HG03097 (cell line): ENCODE results near the gene PSD2.

Experiments
- ATAC-seq: cut with Tn5 transposase; IDR thresholded peaks from one replicate; pipeline ENCODE4 v1.9.1; 2021; ENCODE audit not compliant: unreplicated experiment, low FRiP score

The PSD2 gene

GRCh38 chr5:139795074-139796001, at the start of gene PSD2:
Gene PSD2 (plus strand): TSS chr5:139795808. CDS start chr5:139809441, 13,633 bp downstream.
- no peak for ATAC-seq

GRCh38 chr5:139746691-139747582, 48.7 kb upstream of the PSD2 start:
- peak; percentile 39 for ATAC-seq

- peak; percentile 2 for ATAC-seq
Measured at GRCh38 chr5:139747583-139748504, 47.8 kb upstream of the PSD2 start.

- ATAC-seq = no peak
Measured at GRCh38 chr5:139748505-139748826, 47.1 kb upstream of the PSD2 start.

GRCh38 chr5:139749242-139749641, 46.4 kb upstream of the PSD2 start:
- ATAC-seq = no peak

GRCh38 chr5:139751236-139751635, 44.4 kb upstream of the PSD2 start:
- no peak for ATAC-seq

- ATAC-seq = no peak
Measured at GRCh38 chr5:139752506-139753473, 42.8 kb upstream of the PSD2 start.

GRCh38 chr5:139755892-139756671, 39.5 kb upstream of the PSD2 start:
- ATAC-seq = no peak

GRCh38 chr5:139756971-139757370, 38.6 kb upstream of the PSD2 start:
- ATAC-seq = no peak

- no peak for ATAC-seq
Measured at GRCh38 chr5:139757727-139758509, 37.7 kb upstream of the PSD2 start.

- ATAC-seq = no peak
Measured at GRCh38 chr5:139758510-139759075, 37.0 kb upstream of the PSD2 start.

- no peak for ATAC-seq
Measured at GRCh38 chr5:139759219-139759721, 36.3 kb upstream of the PSD2 start.

- ATAC-seq = no peak
Measured at GRCh38 chr5:139760066-139761056, 35.2 kb upstream of the PSD2 start.

GRCh38 chr5:139761057-139761450, 34.6 kb upstream of the PSD2 start:
- no peak for ATAC-seq

- no peak for ATAC-seq
Measured at GRCh38 chr5:139761501-139761900, 34.1 kb upstream of the PSD2 start.

- no peak for ATAC-seq
Measured at GRCh38 chr5:139762615-139763170, 32.9 kb upstream of the PSD2 start.
